Activated CD4-positive, alpha-beta memory T cell treated with anti-CD3 and anti-CD28 coated beads for 36 hours (primary cell): ENCODE results near the gene DENND1B. TPM values are rescaled to one million over a fixed set of nuclear protein-coding genes. Genes with fewer than 3 reads are reported as not detected.
"Not testable (repeated sequence)": the region's sequence is repeated elsewhere in the genome, so short reads cannot be mapped to it uniquely, and the experiment has no call there.

Experiments
- CTCF ChIA-PET: fragments of 350-600 bp; sonication (Branson Sonifier 250); formaldehyde crosslinking; loops from one replicate; lab custom pipeline; 2021; ENCODE audit warnings: antibody characterized with exemption, inconsistent platforms; lab: Charles Lee
- POLR2A ChIA-PET: fragments of 350-600 bp; sonication (Branson Sonifier 250); formaldehyde crosslinking; loops from one replicate; lab custom pipeline; 2021; ENCODE audit warnings: antibody characterized with exemption; lab: Charles Lee
- DNase-seq: peaks from one replicate; pipeline ENCODE4 v3.0.0-alpha.2; 2020
- H3K27ac Mint-ChIP-seq: one replicate; pipeline ENCODE4 v1.8.0; 2021; ENCODE audit warnings: mixed read lengths
- H3K27me3 Mint-ChIP-seq: one replicate; pipeline ENCODE4 v1.8.0; 2021; ENCODE audit warnings: mixed read lengths
- H3K36me3 Mint-ChIP-seq: one replicate; pipeline ENCODE4 v1.8.0; 2021; ENCODE audit warnings: mixed read lengths
- H3K4me1 Mint-ChIP-seq: one replicate; pipeline ENCODE4 v1.8.0; 2021; ENCODE audit warnings: low read depth, mixed read lengths
- H3K4me3 Mint-ChIP-seq: one replicate; pipeline ENCODE4 v1.8.0; 2021; ENCODE audit warnings: mild to moderate bottlenecking, mixed read lengths
- H3K9me3 Mint-ChIP-seq: one replicate; pipeline ENCODE4 v1.8.0; 2021; ENCODE audit warnings: mixed read lengths
- intact Hi-C: fragments of 100-400 bp; cut with micrococcal nuclease; formaldehyde crosslinking; loops from one replicate; pipeline ENCODE4 v1.15.1; 2023
- total RNA-seq, 2 experiments: library from RNA; stranded (reverse); gene quantifications; one replicate each; pipeline ENCODE4 v1.2.3, GENCODE V29; 2021

DENND1B gene
- total RNA-seq, 2 experiments from 2014 or later: 12.5 to 15.6 TPM

GRCh38 chr1:197737916-197738315 is 37.4 kb downstream of the DENND1B start:
- H3K27ac Mint-ChIP-seq: no peak overlapping the region
- H3K4me1 Mint-ChIP-seq: peaks cover 53% of the 10 kb centered on the region
- DNase-seq: no peak
- ChIA-PET CTCF (no interaction called here), POLR2A (interaction anchor here (1.2 kb wide), 1 partner anchor 11 kb away, joined by 3 read pairs; no protein-coding TSS in a partner anchor)
- no peak overlapping the region for H3K4me3 Mint-ChIP-seq
- no peaks in the 10 kb centered on the region for H3K27me3 Mint-ChIP-seq
- intact Hi-C loops: no loop called here
- peaks cover 7% of the 10 kb centered on the region for H3K9me3 Mint-ChIP-seq
- H3K36me3 Mint-ChIP-seq: peaks cover 12% of the 10 kb centered on the region

GRCh38 chr1:197736685-197737084 is 38.6 kb downstream of the DENND1B start:
- no peak overlapping the region for H3K4me3 Mint-ChIP-seq
- peaks cover 7% of the 10 kb centered on the region for H3K9me3 Mint-ChIP-seq
- no peak for DNase-seq
- H3K36me3 Mint-ChIP-seq: peaks cover 16% of the 10 kb centered on the region
- intact Hi-C loops: no loop called here
- POLR2A ChIA-PET: no interaction called here
- H3K4me1 Mint-ChIP-seq: peaks cover 51% of the 10 kb centered on the region
- no peak overlapping the region for H3K27ac Mint-ChIP-seq
- CTCF ChIA-PET: interaction anchor here (1.5 kb wide), 1 partner anchor 132 kb away, joined by 4 read pairs; no protein-coding TSS in a partner anchor
- no peaks in the 10 kb centered on the region for H3K27me3 Mint-ChIP-seq

- H3K36me3 Mint-ChIP-seq: peaks cover 20% of the 10 kb centered on the region
- DNase-seq: no peak
- CTCF ChIA-PET: no interaction called here
- H3K4me1 Mint-ChIP-seq: peaks cover 46% of the 10 kb centered on the region
- no peak overlapping the region for H3K4me3 Mint-ChIP-seq
- H3K9me3 Mint-ChIP-seq: peaks cover 7% of the 10 kb centered on the region
- intact Hi-C loops: no loop called here
- no peak overlapping the region for H3K27ac Mint-ChIP-seq
- POLR2A ChIA-PET: no interaction called here
- no peaks in the 10 kb centered on the region for H3K27me3 Mint-ChIP-seq
These were observed 39.8 kb downstream of the DENND1B start for GRCh38 chr1:197735461-197735860.

GRCh38 chr1:197733324-197733723 is 42.0 kb downstream of the DENND1B start:
- intact Hi-C loops: no loop called here
- Mint-ChIP-seq H3K36me3 (peaks cover 27% of the 10 kb centered on the region), H3K4me3 (no peak overlapping the region), H3K27ac (no peak overlapping the region), H3K4me1 (peaks cover 25% of the 10 kb centered on the region), H3K9me3 (peaks cover 14% of the 10 kb centered on the region), H3K27me3 (no peaks in the 10 kb centered on the region)
- ChIA-PET CTCF (no interaction called here), POLR2A (no interaction called here)
- no peak for DNase-seq

GRCh38 chr1:197732187-197732586 is 43.1 kb downstream of the DENND1B start:
- no peaks in the 10 kb centered on the region for H3K27me3 Mint-ChIP-seq
- H3K36me3 Mint-ChIP-seq: peaks cover 33% of the 10 kb centered on the region
- CTCF ChIA-PET: no interaction called here
- peaks cover 23% of the 10 kb centered on the region for H3K9me3 Mint-ChIP-seq
- POLR2A ChIA-PET: no interaction called here
- DNase-seq: no peak
- peaks cover 18% of the 10 kb centered on the region for H3K4me1 Mint-ChIP-seq
- H3K4me3 Mint-ChIP-seq: no peak overlapping the region
- intact Hi-C loops: no loop called here
- no peak overlapping the region for H3K27ac Mint-ChIP-seq

- Mint-ChIP-seq H3K4me1 (peaks cover 11% of the 10 kb centered on the region), H3K4me3 (no peak overlapping the region), H3K27ac (no peak overlapping the region), H3K9me3 (peaks cover 25% of the 10 kb centered on the region), H3K27me3 (no peaks in the 10 kb centered on the region), H3K36me3 (peaks cover 35% of the 10 kb centered on the region)
- ChIA-PET CTCF (no interaction called here), POLR2A (no interaction called here)
- DNase-seq: no peak
- intact Hi-C loops: no loop called here
These were observed 43.8 kb downstream of the DENND1B start for GRCh38 chr1:197731449-197731848.

- H3K4me1 Mint-ChIP-seq: no peaks in the 10 kb centered on the region
- intact Hi-C loops: no loop called here
- POLR2A ChIA-PET: no interaction called here
- H3K27ac Mint-ChIP-seq: no peak overlapping the region
- H3K9me3 Mint-ChIP-seq: peaks cover 37% of the 10 kb centered on the region
- no peak overlapping the region for H3K4me3 Mint-ChIP-seq
- H3K36me3 Mint-ChIP-seq: peaks cover 35% of the 10 kb centered on the region
- CTCF ChIA-PET: no interaction called here
- no peak for DNase-seq
- H3K27me3 Mint-ChIP-seq: no peaks in the 10 kb centered on the region
These were observed 49.3 kb downstream of the DENND1B start for GRCh38 chr1:197725976-197726375.

GRCh38 chr1:197725044-197725443 is 50.2 kb downstream of the DENND1B start:
- no peak overlapping the region for H3K27ac Mint-ChIP-seq
- peaks cover 34% of the 10 kb centered on the region for H3K36me3 Mint-ChIP-seq
- intact Hi-C loops: no loop called here
- CTCF ChIA-PET: no interaction called here
- H3K4me1 Mint-ChIP-seq: no peaks in the 10 kb centered on the region
- no peaks in the 10 kb centered on the region for H3K27me3 Mint-ChIP-seq
- POLR2A ChIA-PET: no interaction called here
- peaks cover 37% of the 10 kb centered on the region for H3K9me3 Mint-ChIP-seq
- DNase-seq: no peak
- no peak overlapping the region for H3K4me3 Mint-ChIP-seq

GRCh38 chr1:197715806-197716205 is 59.5 kb downstream of the DENND1B start:
- ChIA-PET CTCF (no interaction called here), POLR2A (no interaction called here)
- Mint-ChIP-seq H3K9me3 (no peaks in the 10 kb centered on the region), H3K36me3 (no peaks in the 10 kb centered on the region), H3K4me1 (peaks cover 10% of the 10 kb centered on the region), H3K27me3 (no peaks in the 10 kb centered on the region), H3K4me3 (no peak overlapping the region), H3K27ac (no peak overlapping the region)
- DNase-seq: no peak
- intact Hi-C loops: no loop called here

GRCh38 chr1:197706601-197707000 is 68.7 kb downstream of the DENND1B start:
- CTCF ChIA-PET: no interaction called here
- Mint-ChIP-seq H3K27ac (no peak overlapping the region), H3K9me3 (peaks cover 3% of the 10 kb centered on the region)

GRCh38 chr1:197705941-197706340 is 69.3 kb downstream of the DENND1B start:
- Mint-ChIP-seq H3K36me3 (peaks cover 9% of the 10 kb centered on the region), H3K27ac (no peak overlapping the region), H3K27me3 (no peaks in the 10 kb centered on the region), H3K9me3 (peaks cover 7% of the 10 kb centered on the region), H3K4me3 (no peak overlapping the region), H3K4me1 (peaks cover 11% of the 10 kb centered on the region)
- intact Hi-C loops: no loop called here
- POLR2A ChIA-PET: no interaction called here
- CTCF ChIA-PET: no interaction called here
- no peak for DNase-seq

More at GRCh38 chr1:197706601-197707000, 68.7 kb downstream of the DENND1B start:
- H3K27me3 Mint-ChIP-seq: no peaks in the 10 kb centered on the region
- H3K4me1 Mint-ChIP-seq: peaks cover 11% of the 10 kb centered on the region
- peaks cover 6% of the 10 kb centered on the region for H3K36me3 Mint-ChIP-seq
- intact Hi-C loops: no loop called here
- no peak for DNase-seq
- POLR2A ChIA-PET: no interaction called here
- H3K4me3 Mint-ChIP-seq: no peak overlapping the region

- intact Hi-C loops, POLR2A ChIA-PET, CTCF ChIA-PET, H3K27me3 Mint-ChIP-seq, H3K4me3 Mint-ChIP-seq, H3K27ac Mint-ChIP-seq, DNase-seq: not testable (repeated sequence)
- Mint-ChIP-seq H3K4me1 (peaks cover 44% of the 10 kb centered on the region), H3K9me3 (peaks cover 13% of the 10 kb centered on the region), H3K36me3 (peaks cover 14% of the 10 kb centered on the region)
These were observed 74.6 kb downstream of the DENND1B start for GRCh38 chr1:197700688-197701087.

GRCh38 chr1:197696372-197696771 is 78.9 kb downstream of the DENND1B start:
- intact Hi-C loops: loop anchor here (5.0 kb wide), 1 partner anchor 81 kb away; the partner anchor contains the start of gene DENND1B
- no peak overlapping the region for H3K27ac Mint-ChIP-seq
- no peaks in the 10 kb centered on the region for H3K27me3 Mint-ChIP-seq

More at GRCh38 chr1:197696372-197696771, 78.9 kb downstream of the DENND1B start:
- POLR2A ChIA-PET: no interaction called here
- H3K4me1 Mint-ChIP-seq: peaks cover 59% of the 10 kb centered on the region
- CTCF ChIA-PET: no interaction called here
- H3K9me3 Mint-ChIP-seq: peaks cover 13% of the 10 kb centered on the region
- no peak for DNase-seq
- no peak overlapping the region for H3K4me3 Mint-ChIP-seq
- H3K36me3 Mint-ChIP-seq: peaks cover 15% of the 10 kb centered on the region
